Type B pancreatic cell (in vitro differentiated cells): ENCODE data around the gene CDC42. TPM values are rescaled to one million over a fixed set of nuclear protein-coding genes. Genes with fewer than 3 reads are reported as not detected.

Experiments
- DNase-seq: peaks from one replicate; pipeline ENCODE4 v3.0.0; 2021; ENCODE audit warnings: mixed read lengths; ENCODE audit not compliant: unreplicated experiment; ENCODE audit errors: extremely low spot score
- H3K27ac Mint-ChIP-seq: 2 replicates; pipeline ENCODE4 v1.8.0; 2021; ENCODE audit warnings: mild to moderate bottlenecking, mixed read lengths
- H3K27me3 Mint-ChIP-seq: 2 replicates; pipeline ENCODE4 v1.8.0; 2021; ENCODE audit warnings: mixed read lengths
- H3K36me3 Mint-ChIP-seq: 2 replicates; pipeline ENCODE4 v1.8.0; 2021; ENCODE audit warnings: mixed read lengths
- H3K4me1 Mint-ChIP-seq: one replicate; pipeline ENCODE4 v1.8.0; 2021; ENCODE audit warnings: mixed read lengths; ENCODE audit not compliant: unreplicated experiment
- H3K4me3 Mint-ChIP-seq: 2 replicates; pipeline ENCODE4 v1.8.0; 2021; ENCODE audit warnings: mild to moderate bottlenecking, mixed read lengths
- H3K9me3 Mint-ChIP-seq: 2 replicates; pipeline ENCODE4 v1.8.0; 2021; ENCODE audit warnings: mixed read lengths
- CTCF ChIP-seq: fragments of 200-600 bp; sonication (generic); conservative IDR thresholded peaks from 2 replicates; pipeline ENCODE4 v1.5.0; 2021; ENCODE audit warnings: antibody characterized with exemption, mild to moderate bottlenecking
- total RNA-seq: library from RNA; stranded (reverse); gene quantifications from 2 replicates; pipeline ENCODE4 v1.2.1, GENCODE V29; 2021; ENCODE audit warnings: low replicate concordance

Gene CDC42
- total RNA-seq, 1 donor from 2014 or later = 238 TPM

DNA sequence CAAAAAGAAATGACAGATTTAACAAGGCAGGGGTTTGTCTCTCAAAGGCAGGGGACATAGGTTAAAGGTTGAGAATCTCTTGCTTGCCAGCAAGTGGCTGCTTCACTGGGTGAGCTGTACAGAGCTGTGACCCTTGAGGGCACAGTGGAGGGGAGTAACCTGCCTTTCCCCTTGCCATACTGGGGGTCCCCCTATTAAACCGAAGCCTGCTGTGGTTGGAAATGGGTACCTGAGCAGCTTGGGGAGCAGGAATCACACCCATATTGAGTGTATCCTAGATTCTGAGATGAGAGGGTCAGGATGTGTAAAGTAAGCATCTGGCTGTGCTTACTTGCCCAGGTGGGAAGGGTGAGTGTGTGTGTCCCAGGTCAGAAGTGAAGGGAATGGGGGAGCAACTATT, 58.6 kb downstream of the CDC42 start:
- no peaks in the 10 kb centered on the region for H3K9me3 Mint-ChIP-seq
- no peak overlapping the region for H3K27ac Mint-ChIP-seq
- no peak overlapping the region for H3K4me3 Mint-ChIP-seq
- peaks cover 69% of the 10 kb centered on the region for H3K4me1 Mint-ChIP-seq
- no peak for TF ChIP-seq CTCF
- no peak for DNase-seq
- no peaks in the 10 kb centered on the region for H3K27me3 Mint-ChIP-seq
- H3K36me3 Mint-ChIP-seq = peaks cover 17% of the 10 kb centered on the region

GRCh38 chr1:22111620-22112019, 59.1 kb downstream of the CDC42 start:
- H3K27ac Mint-ChIP-seq = peak overlapping the region; percentile 24
- peaks cover 69% of the 10 kb centered on the region for H3K4me1 Mint-ChIP-seq
- no peaks in the 10 kb centered on the region for H3K9me3 Mint-ChIP-seq

DNA sequence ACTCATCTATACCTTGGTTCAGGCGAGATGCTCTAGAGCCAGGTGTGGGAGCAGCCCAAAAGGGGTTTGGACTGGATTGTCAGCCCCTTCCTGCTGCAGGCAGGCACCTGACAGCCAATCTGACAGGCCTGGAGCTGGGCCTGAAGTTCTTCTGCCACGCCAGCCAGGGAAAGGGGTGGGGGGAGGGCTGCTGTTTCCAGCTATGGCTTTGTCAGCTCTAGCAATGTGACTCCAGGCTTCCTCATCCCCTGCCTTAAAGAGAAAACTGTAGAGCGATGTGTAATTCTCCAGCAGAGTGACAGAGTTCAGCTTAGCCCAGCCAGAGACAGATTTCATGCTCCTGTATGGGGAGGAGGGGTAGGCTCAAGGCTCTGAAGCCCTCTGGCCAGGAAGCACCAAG, 60.0 kb downstream of the CDC42 start:
- H3K4me3 Mint-ChIP-seq = no peak overlapping the region
- peak overlapping the region; percentile 29 for H3K27ac Mint-ChIP-seq
- no peak for TF ChIP-seq CTCF
- DNase-seq = no peak
- H3K9me3 Mint-ChIP-seq = no peaks in the 10 kb centered on the region
- no peaks in the 10 kb centered on the region for H3K27me3 Mint-ChIP-seq
- H3K36me3 Mint-ChIP-seq = peaks cover 17% of the 10 kb centered on the region
- H3K4me1 Mint-ChIP-seq = peaks cover 69% of the 10 kb centered on the region

More at GRCh38 chr1:22111620-22112019, 59.1 kb downstream of the CDC42 start:
- no peak for DNase-seq
- no peak for TF ChIP-seq CTCF
- no peak overlapping the region for H3K4me3 Mint-ChIP-seq
- H3K27me3 Mint-ChIP-seq = no peaks in the 10 kb centered on the region
- peaks cover 20% of the 10 kb centered on the region for H3K36me3 Mint-ChIP-seq

GRCh38 chr1:22114083-22115012, 61.8 kb downstream of the CDC42 start:
- Mint-ChIP-seq H3K4me3 (peak overlapping the region; percentile 17), H3K4me1 (peaks cover 61% of the 10 kb centered on the region), H3K27me3 (no peaks in the 10 kb centered on the region), H3K36me3 (peaks cover 13% of the 10 kb centered on the region), H3K9me3 (no peaks in the 10 kb centered on the region), H3K27ac (peak overlapping the region; percentile 33)
- DNase-seq = no peak
- no peak for TF ChIP-seq CTCF

- peak overlapping the region; percentile 17 for H3K4me3 Mint-ChIP-seq
- H3K27me3 Mint-ChIP-seq = no peaks in the 10 kb centered on the region
- H3K9me3 Mint-ChIP-seq = no peaks in the 10 kb centered on the region
- H3K4me1 Mint-ChIP-seq = peaks cover 58% of the 10 kb centered on the region
- TF ChIP-seq CTCF = no peak
- peaks cover 16% of the 10 kb centered on the region for H3K36me3 Mint-ChIP-seq
- no peak for DNase-seq
- H3K27ac Mint-ChIP-seq = peak overlapping the region; percentile 44
Measured at GRCh38 chr1:22115286-22115685, 62.8 kb downstream of the CDC42 start.
